Heart left ventricle (tissue), 16 donors: ENCODE measurements around the gene LRRC46. TPM values are rescaled to one million over a fixed set of nuclear protein-coding genes. Genes with fewer than 3 reads are reported as not detected.

Source experiments
- ATAC-seq, 4 donors: fragments of 200-7000 bp; cut with Tn5 transposase; one replicate each; pipeline ENCODE4 v1.9.1; 2020 to 2022; ENCODE audit warnings: moderate library complexity in 4 of 4, mild to moderate bottlenecking in 3 of 4, moderate number of reproducible peaks in 1 of 4
- DNase-seq, 5 donors: peaks; one replicate each; pipeline ENCODE4 v3.0.0-alpha.2; 2020
- H3K27ac ChIP-seq, 12 donors: fragments of 200-600 bp; sonication (generic) in 4 of 12; one replicate each; pipeline versions ENCODE4 v1.5.0 to v1.8.0; 2016 to 2022; ENCODE audit warnings: mild to moderate bottlenecking in 2 of 12
- H3K27me3 ChIP-seq, 9 donors: fragments of 200-600 bp; sonication (generic) in 2 of 9; one replicate each; pipeline versions ENCODE4 v1.5.1 to v1.8.0; 2016 to 2022; ENCODE audit warnings: mild to moderate bottlenecking in 3 of 9
- H3K36me3 ChIP-seq, 9 donors: fragments of 200-600 bp; sonication (generic) in 2 of 9; one replicate each; pipeline versions ENCODE4 v1.5.0 to v1.8.0; 2018 to 2022; ENCODE audit warnings: mild to moderate bottlenecking in 2 of 9
- H3K4me1 ChIP-seq, 12 donors: fragments of 200-600 bp; sonication (generic) in 4 of 12; one replicate each; pipeline versions ENCODE4 v1.5.0 to v1.8.0; 2016 to 2022; ENCODE audit warnings: mild to moderate bottlenecking in 3 of 12
- H3K4me3 ChIP-seq, 12 donors: fragments of 200-600 bp; sonication (generic) in 4 of 12; one replicate each; pipeline versions ENCODE4 v1.5.0 to v1.8.0; 2017 to 2022; ENCODE audit warnings: mild to moderate bottlenecking in 9 of 12, moderate library complexity in 4 of 12
- H3K9me3 ChIP-seq, 12 donors: fragments of 200-600 bp; sonication (generic) in 4 of 12; one replicate each; pipeline versions ENCODE4 v1.5.0 to v1.8.0; 2016 to 2022; ENCODE audit warnings: mild to moderate bottlenecking in 1 of 12
- CTCF ChIP-seq, 12 donors: fragments of 200-600 bp; sonication (generic) in 4 of 12; IDR thresholded peaks; one replicate each; pipeline versions ENCODE4 v1.5.0 to v1.8.0; 2018 to 2022; ENCODE audit warnings: antibody characterized with exemption in 12 of 12, mild to moderate bottlenecking in 5 of 12
- POLR2A ChIP-seq, 2 donors: fragments of 450-650 bp; IDR thresholded peaks; one replicate each; pipeline ENCODE4 v1.6.1; 2017; ENCODE audit warnings: antibody characterized with exemption in 2 of 2, mild to moderate bottlenecking in 2 of 2, moderate library complexity in 2 of 2
- WGBS, 4 donors: extraction: QIAGEN DNeasy Blood & Tissue Kit in 2 of 4; methylation state at CpG; one replicate each; pipeline versions ENCODE4 v1.1.5 to v1.1.7; 2013 to 2018; 5-methylcytosine and 5-hydroxymethylcytosine counted together
- intact Hi-C, 10 donors: fragments of 100-400 bp; cut with DNase I; formaldehyde crosslinking; loops; one replicate each; pipeline versions ENCODE4 v1.11.1 to v1.14.2; 2022
- polyA plus RNA-seq, 2 donors: library from polyadenylated mRNA; stranded (reverse); fragments of 200-250 nt; gene quantifications; one replicate each; pipeline ENCODE4 v1.2.3, GENCODE V29; 2013
- total RNA-seq, 9 donors: library from RNA; depleted of rRNA in 2 of 9; stranded (reverse); fragments of >200 nt in 2 of 9; fragmentation: NEBNext Ultra II Directional in 3 of 9; extraction: Animal tissue kit (Norgen Biotek cat#: 25700) in 3 of 9; gene quantifications; one replicate each; pipeline versions ENCODE4 v1.1.0 to v1.2.4, GENCODE V29; 2016 to 2023
- donor health status: ischemic (EF 13 %, LVEDD 7.1; RV severe dilation, severe dysfunction).
- donor health status: healthy with polysubstance abuse.
- donor health status: DM: no; HTN: yes; CAD: no.
- donor health status: DM: no; HTN: no; CAD: no.
- donor health status: ischemic (EF 25% LVEDD 6.9; RV normal size, moderate dysfunction).
- donor health status: ischemic (EF 25% LVEDD 5.7; RV mildly dilated, moderate dysfunction).
- donor health status: healthy.
- donor health status: DM: yes; HTN: yes; CAD: no.
- donor health status: ischemic (EF 35%, LVEDD 5.7; RV mildly dilated, moderate dysfunction).
- donor health status: nonischemic (EF 11% LVEDD 7.7; RV severe dilation, severe dysfunction).
- donor health status: DM: yes; HTN: yes; CAD: no.
- donor health status: PGD.
- donor health status: ischemic (EF 29% LVEDD 5.4; RV normal size, mild dysfunction).
- donor health status: nonischemic (EF 23%, LVEDD 6.1; RV moderate dilation, normal function).

LRRC46 gene
- total and polyA plus RNA-seq, 11 donors: 0.17 to 0.44 (median 0.32) TPM; not detected in 2

- intact Hi-C loops: loop anchor here in 4 of 10 donors (5.0 to 10.0 kb wide), 4 partner anchors 98 to 170 kb away; partner anchors contain the start of genes PNPO (in 2 of the 4) and CDK5RAP3 (in 1 of the 4)
- H3K27me3 ChIP-seq: peaks cover 16 to 77% (median 44%) of the 10 kb centered on the region in 9 donors
Observed at GRCh38 chr17:47846716-47847340, 15.4 kb downstream of the LRRC46 start.

GRCh38 chr17:47847341-47848197, 16.1 kb downstream of the LRRC46 start:
- Histone ChIP-seq H3K4me1 (peaks cover 4 to 32% (median 13%) of the 10 kb centered on the region in 12 donors), H3K4me3 (no peak overlapping the region), H3K9me3 (no peaks in the 10 kb centered on the region), H3K27me3 (peaks cover 23 to 84% (median 51%) of the 10 kb centered on the region in 9 donors), H3K36me3 (no peaks in the 10 kb centered on the region), H3K27ac (no peak overlapping the region)
- TF ChIP-seq CTCF (IDR thresholded peaks at IDR 0.05): peak in 4 of 12 donors; percentile 7 to 28 (median 22)
- TF ChIP-seq POLR2A (IDR thresholded peaks at IDR 0.05): no peak
- intact Hi-C loops: loop anchor here in 4 of 10 donors (5.0 to 10.0 kb wide), 4 partner anchors 97 to 170 kb away; partner anchors contain the start of genes PNPO (in 2 of the 4) and CDK5RAP3 (in 1 of the 4)
- ATAC-seq (no peak), DNase-seq (no peak)
- 33 to 48% (median 43%) methylated on average over 6 to 71 of the region's 71 CpGs for WGBS, 4 donors

More at GRCh38 chr17:47846716-47847340, 15.4 kb downstream of the LRRC46 start:
- 22 to 45% (median 28%) methylated on average over 26 to 31 of the region's 31 CpGs for WGBS, 4 donors
- DNase-seq (no peak), ATAC-seq (no peak)
- Histone ChIP-seq H3K36me3 (no peaks in the 10 kb centered on the region), H3K9me3 (no peaks in the 10 kb centered on the region), H3K4me1 (peaks cover 4 to 31% (median 13%) of the 10 kb centered on the region in 12 donors), H3K27ac (no peak overlapping the region), H3K4me3 (no peak overlapping the region)
- no peak for TF ChIP-seq CTCF (IDR thresholded peaks at IDR 0.05)
- TF ChIP-seq POLR2A (IDR thresholded peaks at IDR 0.05): no peak

DNA sequence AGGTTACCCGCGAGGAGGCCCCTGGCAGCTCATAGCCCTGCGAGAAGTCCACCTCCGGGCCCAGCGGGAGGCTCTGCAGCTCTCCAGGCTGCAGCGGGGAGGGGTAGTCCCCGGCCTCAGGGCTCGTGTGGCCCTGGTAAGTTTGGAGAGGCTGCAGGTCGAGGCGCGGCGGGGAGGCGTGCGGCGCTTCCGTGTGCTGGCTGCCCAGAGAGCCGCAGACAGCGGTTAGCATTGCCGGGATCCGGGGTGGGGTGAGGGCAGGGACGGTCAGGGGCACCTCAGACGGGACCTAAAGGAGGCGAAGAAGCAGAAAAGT, 16.7 kb downstream of the LRRC46 start:
- 51 to 59% (median 54%) methylated on average over 15 to 23 of the region's 23 CpGs for WGBS, 4 donors
- ATAC-seq: no peak
- H3K4me3 ChIP-seq: no peak overlapping the region
- TF ChIP-seq POLR2A (IDR thresholded peaks at IDR 0.05) (no peak), CTCF (IDR thresholded peaks at IDR 0.05) (no peak)
- peaks cover 4 to 32% (median 12%) of the 10 kb centered on the region in 12 donors for H3K4me1 ChIP-seq
- H3K27me3 ChIP-seq: peaks cover 29 to 90% (median 57%) of the 10 kb centered on the region in 9 donors
- no peaks in the 10 kb centered on the region for H3K36me3 ChIP-seq
- H3K27ac ChIP-seq: no peak overlapping the region
- DNase-seq: peak in 1 of 5 donors; percentile 7
- intact Hi-C loops: loop anchor here in 4 of 10 donors (5.0 to 10.0 kb wide), 4 partner anchors 97 to 169 kb away; partner anchors contain the start of genes PNPO (in 2 of the 4) and CDK5RAP3 (in 1 of the 4)
- no peaks in the 10 kb centered on the region for H3K9me3 ChIP-seq

GRCh38 chr17:47850373-47850691, 18.9 kb downstream of the LRRC46 start:
- peaks cover 4 to 32% (median 12%) of the 10 kb centered on the region in 12 donors for H3K4me1 ChIP-seq
- H3K36me3 ChIP-seq: no peaks in the 10 kb centered on the region
- no peaks in the 10 kb centered on the region for H3K9me3 ChIP-seq
- no peak for DNase-seq
- H3K27me3 ChIP-seq: peaks cover 30 to 99% (median 74%) of the 10 kb centered on the region in 9 donors
- H3K27ac ChIP-seq: no peak overlapping the region
- no peak for TF ChIP-seq POLR2A (IDR thresholded peaks at IDR 0.05)
- TF ChIP-seq CTCF (IDR thresholded peaks at IDR 0.05): no peak
- 31 to 51% (median 48%) methylated on average over 9 of the region's 9 CpGs for WGBS, 4 donors
- ATAC-seq: peak in 1 of 4 donors; percentile 9
- peak overlapping the region in 8 of 12 donors; percentile 31 to 55 (median 50) for H3K4me3 ChIP-seq
- intact Hi-C loops: loop anchor here in 1 of 10 donors (2.0 kb wide), 1 partner anchor 32 kb away; no protein-coding TSS in a partner anchor
